ENCODE results near the gene TYRO3. TPM values are rescaled to one million over a fixed set of nuclear protein-coding genes. Genes with fewer than 3 reads are reported as not detected.

TYRO3 gene
- total and polyA plus RNA-seq, 2 of the 13 experiments (the other 11 are each of a cell fraction or from before 2014, with no cell fraction given) = 24.0 to 43.6 TPM

DNA sequence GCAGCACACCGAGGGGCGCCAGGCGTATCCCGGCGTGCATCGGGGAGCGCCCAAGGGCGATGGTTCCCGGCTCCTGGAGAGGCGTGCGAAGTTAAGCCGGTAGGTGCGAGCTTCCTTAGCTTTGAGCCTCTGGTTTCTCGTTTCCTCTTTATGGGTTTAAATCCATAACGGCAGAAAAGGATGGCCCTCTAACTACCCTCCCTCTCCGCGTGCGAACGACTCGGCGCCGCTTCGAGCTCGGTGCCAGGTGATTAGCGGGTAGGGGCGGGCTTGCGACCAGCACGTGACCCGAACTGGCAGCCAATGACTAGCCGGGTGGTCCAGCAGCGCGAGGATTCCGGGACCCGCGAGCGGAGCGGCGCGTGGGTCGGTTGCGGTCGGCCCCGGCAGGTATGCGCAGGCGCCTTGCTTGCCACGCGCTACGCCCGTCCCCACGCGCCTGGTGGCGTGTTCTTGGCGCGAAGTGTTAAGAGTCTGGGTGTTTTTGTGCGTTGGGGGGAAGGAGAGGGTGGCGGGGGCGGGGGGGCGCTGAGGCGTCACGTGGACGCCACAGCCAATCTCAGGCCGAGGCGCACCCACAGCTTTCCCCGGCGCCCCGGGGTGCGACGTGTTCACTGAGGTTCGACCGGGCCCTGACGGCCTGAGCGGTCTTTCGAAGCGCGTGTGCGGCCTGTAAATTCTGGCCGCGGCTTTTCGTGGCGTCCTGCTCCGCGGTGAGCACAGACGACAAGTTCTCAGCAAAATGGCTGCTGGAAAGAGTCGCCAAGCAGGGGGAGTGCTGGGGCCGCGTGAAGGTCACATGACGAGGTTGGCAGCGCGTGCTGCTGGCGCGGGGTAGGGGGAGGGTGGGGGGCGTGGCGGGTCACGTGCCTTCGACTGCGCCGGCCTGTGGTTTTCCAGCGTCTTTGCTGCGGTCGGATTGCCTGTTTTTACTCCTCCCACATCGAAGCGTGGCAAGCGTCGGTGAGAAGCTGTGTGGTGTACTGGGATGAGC lies 62.5 kb downstream of the TYRO3 start (continued):
- TF ChIP-seq, protein P1, sequence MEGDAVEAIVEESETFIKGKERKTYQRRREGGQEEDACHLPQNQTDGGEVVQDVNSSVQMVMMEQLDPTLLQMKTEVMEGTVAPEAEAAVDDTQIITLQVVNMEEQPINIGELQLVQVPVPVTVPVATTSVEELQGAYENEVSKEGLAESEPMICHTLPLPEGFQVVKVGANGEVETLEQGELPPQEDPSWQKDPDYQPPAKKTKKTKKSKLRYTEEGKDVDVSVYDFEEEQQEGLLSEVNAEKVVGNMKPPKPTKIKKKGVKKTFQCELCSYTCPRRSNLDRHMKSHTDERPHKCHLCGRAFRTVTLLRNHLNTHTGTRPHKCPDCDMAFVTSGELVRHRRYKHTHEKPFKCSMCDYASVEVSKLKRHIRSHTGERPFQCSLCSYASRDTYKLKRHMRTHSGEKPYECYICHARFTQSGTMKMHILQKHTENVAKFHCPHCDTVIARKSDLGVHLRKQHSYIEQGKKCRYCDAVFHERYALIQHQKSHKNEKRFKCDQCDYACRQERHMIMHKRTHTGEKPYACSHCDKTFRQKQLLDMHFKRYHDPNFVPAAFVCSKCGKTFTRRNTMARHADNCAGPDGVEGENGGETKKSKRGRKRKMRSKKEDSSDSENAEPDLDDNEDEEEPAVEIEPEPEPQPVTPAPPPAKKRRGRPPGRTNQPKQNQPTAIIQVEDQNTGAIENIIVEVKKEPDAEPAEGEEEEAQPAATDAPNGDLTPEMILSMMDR (CRISPR knock-in tag; IDR thresholded peaks at IDR 0.05) = no peak
- peak; percentile 95 for TF ChIP-seq NFKBIZ (CRISPR knock-in tag; IDR thresholded peaks at IDR 0.05)
- peak; percentile 10; the same call in 1 of the 2 replicates for TF ChIP-seq RAD21 (CRISPR knock-in tag; IDR thresholded peaks at IDR 0.05)
- TF ChIP-seq, protein P2, sequence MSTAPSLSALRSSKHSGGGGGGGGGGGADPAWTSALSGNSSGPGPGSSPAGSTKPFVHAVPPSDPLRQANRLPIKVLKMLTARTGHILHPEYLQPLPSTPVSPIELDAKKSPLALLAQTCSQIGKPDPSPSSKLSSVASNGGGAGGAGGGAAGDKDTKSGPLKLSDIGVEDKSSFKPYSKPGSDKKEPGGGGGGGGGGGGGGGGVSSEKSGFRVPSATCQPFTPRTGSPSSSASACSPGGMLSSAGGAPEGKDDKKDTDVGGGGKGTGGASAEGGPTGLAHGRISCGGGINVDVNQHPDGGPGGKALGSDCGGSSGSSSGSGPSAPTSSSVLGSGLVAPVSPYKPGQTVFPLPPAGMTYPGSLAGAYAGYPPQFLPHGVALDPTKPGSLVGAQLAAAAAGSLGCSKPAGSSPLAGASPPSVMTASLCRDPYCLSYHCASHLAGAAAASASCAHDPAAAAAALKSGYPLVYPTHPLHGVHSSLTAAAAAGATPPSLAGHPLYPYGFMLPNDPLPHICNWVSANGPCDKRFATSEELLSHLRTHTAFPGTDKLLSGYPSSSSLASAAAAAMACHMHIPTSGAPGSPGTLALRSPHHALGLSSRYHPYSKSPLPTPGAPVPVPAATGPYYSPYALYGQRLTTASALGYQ (CRISPR knock-in tag; IDR thresholded peaks at IDR 0.05) = peak; percentile 65
- peak; percentile 100 for TF ChIP-seq ZNF709 (CRISPR knock-in tag; IDR thresholded peaks at IDR 0.05)
- TF ChIP-seq, protein P3, sequence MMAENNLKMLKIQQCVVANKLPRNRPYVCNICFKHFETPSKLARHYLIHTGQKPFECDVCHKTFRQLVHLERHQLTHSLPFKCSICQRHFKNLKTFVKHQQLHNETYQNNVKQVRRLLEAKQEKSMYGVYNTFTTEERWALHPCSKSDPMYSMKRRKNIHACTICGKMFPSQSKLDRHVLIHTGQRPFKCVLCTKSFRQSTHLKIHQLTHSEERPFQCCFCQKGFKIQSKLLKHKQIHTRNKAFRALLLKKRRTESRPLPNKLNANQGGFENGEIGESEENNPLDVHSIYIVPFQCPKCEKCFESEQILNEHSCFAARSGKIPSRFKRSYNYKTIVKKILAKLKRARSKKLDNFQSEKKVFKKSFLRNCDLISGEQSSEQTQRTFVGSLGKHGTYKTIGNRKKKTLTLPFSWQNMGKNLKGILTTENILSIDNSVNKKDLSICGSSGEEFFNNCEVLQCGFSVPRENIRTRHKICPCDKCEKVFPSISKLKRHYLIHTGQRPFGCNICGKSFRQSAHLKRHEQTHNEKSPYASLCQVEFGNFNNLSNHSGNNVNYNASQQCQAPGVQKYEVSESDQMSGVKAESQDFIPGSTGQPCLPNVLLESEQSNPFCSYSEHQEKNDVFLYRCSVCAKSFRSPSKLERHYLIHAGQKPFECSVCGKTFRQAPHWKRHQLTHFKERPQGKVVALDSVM (CRISPR knock-in tag; IDR thresholded peaks at IDR 0.05) = peak; percentile 31
- TF ChIP-seq ATM (IDR thresholded peaks at IDR 0.05; ENCODE audit: borderline replicate concordance) = no peak
- no peak for TF ChIP-seq SMC3 (IDR thresholded peaks at IDR 0.05; ENCODE audit: low read length)
- no peak for TF ChIP-seq NFRKB (IDR thresholded peaks at IDR 0.05)
- TF ChIP-seq ZNF230 (CRISPR knock-in tag; IDR thresholded peaks at IDR 0.05) = peak; percentile 98
- peak; percentile 95 for TF ChIP-seq IRX3 (CRISPR knock-in tag; IDR thresholded peaks at IDR 0.05; ENCODE audit: borderline replicate concordance, low read depth)
- TF ChIP-seq, protein P4, sequence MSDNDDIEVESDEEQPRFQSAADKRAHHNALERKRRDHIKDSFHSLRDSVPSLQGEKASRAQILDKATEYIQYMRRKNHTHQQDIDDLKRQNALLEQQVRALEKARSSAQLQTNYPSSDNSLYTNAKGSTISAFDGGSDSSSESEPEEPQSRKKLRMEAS (IDR thresholded peaks at IDR 0.05) = peak; percentile 98
- TF ChIP-seq POGZ (CRISPR knock-in tag; IDR thresholded peaks at IDR 0.05) = peak; percentile 87
- peak; percentile 97 for TF ChIP-seq ZNF773 (CRISPR knock-in tag; IDR thresholded peaks at IDR 0.05; ENCODE audit: borderline replicate concordance)
- peak; percentile 40; the same call in 1 of the 2 replicates for TF ChIP-seq KDM5A (IDR thresholded peaks at IDR 0.05; ENCODE audit: borderline replicate concordance, low read length)
- no peak for TF ChIP-seq SYNCRIP (IDR thresholded peaks at IDR 0.05; ENCODE audit: insufficient read depth, low read depth, low read length)
- no peak for TF ChIP-seq SMARCE1 (IDR thresholded peaks at IDR 0.05; ENCODE audit: borderline replicate concordance)
- TF ChIP-seq, protein P5, sequence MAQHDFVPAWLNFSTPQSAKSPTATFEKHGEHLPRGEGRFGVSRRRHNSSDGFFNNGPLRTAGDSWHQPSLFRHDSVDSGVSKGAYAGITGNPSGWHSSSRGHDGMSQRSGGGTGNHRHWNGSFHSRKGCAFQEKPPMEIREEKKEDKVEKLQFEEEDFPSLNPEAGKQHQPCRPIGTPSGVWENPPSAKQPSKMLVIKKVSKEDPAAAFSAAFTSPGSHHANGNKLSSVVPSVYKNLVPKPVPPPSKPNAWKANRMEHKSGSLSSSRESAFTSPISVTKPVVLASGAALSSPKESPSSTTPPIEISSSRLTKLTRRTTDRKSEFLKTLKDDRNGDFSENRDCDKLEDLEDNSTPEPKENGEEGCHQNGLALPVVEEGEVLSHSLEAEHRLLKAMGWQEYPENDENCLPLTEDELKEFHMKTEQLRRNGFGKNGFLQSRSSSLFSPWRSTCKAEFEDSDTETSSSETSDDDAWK (CRISPR knock-in tag; IDR thresholded peaks at IDR 0.05) = no peak
- no peak; the same call in 1 of the 2 replicates for TF ChIP-seq GTF2F1 (IDR thresholded peaks at IDR 0.05; ENCODE audit: low read length)
- TF ChIP-seq ZNF879 (CRISPR knock-in tag; IDR thresholded peaks at IDR 0.05) = peak; percentile 98

All from HepG2 (cell line).